H1 (cell line): Measurements from ENCODE around the gene THTPA. TPM values are rescaled to one million over a fixed set of nuclear protein-coding genes. Genes with fewer than 3 reads are reported as not detected.

Experiments used
- CTCF ChIA-PET: fragments of 300-600 bp; sonication (Branson Sonifier 250); formaldehyde crosslinking; loops from one replicate; lab custom pipeline; 2021; ENCODE audit not compliant: partially characterized antibody; lab: Charles Lee
- POLR2A ChIA-PET: fragments of 300-600 bp; sonication (Branson Sonifier 250); formaldehyde crosslinking; loops from one replicate; lab custom pipeline; 2021; ENCODE audit warnings: inconsistent platforms; ENCODE audit not compliant: partially characterized antibody; lab: Charles Lee
- DNase-seq, 2 experiments: peaks; one replicate each; pipeline versions ENCODE4 v3.0.0 to v3.0.0-alpha.2; 2010 to 2022; ENCODE audit warnings: low spot score in 2 of 2, low read depth in 1 of 2, mixed read lengths in 1 of 2
- FAIRE-seq: peaks from 2 replicates; lab custom pipeline; 2011; peaks lifted over from hg19 to GRCh38; lab: Jason Lieb, UNC
- H2AFZ ChIP-seq: 2 replicates; pipeline ENCODE4 v1.8.1; 2012; ENCODE audit warnings: low read length, inconsistent platforms
- H2AK5ac ChIP-seq: 2 replicates; pipeline ENCODE4 v1.6.1; 2013; ENCODE audit warnings: low read depth, low read length
- H2BK120ac ChIP-seq: replicated peaks from 2 replicates; pipeline ENCODE3; 2013; ENCODE audit warnings: low read depth, low read length, inconsistent platforms
- H2BK12ac ChIP-seq: 2 replicates; pipeline ENCODE4 v1.6.1; 2013; ENCODE audit warnings: low read depth, low read length
- H2BK15ac ChIP-seq: 2 replicates; pipeline ENCODE4 v1.6.1; 2013; ENCODE audit warnings: low read length
- H2BK20ac ChIP-seq: 2 replicates; pipeline ENCODE4 v1.6.1; 2013; ENCODE audit warnings: low read length
- H2BK5ac ChIP-seq: 2 replicates; pipeline ENCODE4 v1.6.1; 2013; ENCODE audit warnings: low read depth, low read length
- H3K14ac ChIP-seq: 2 replicates; pipeline ENCODE4 v1.6.1; 2013; ENCODE audit warnings: inconsistent platforms; ENCODE audit not compliant: insufficient read length
- H3K18ac ChIP-seq: 2 replicates; pipeline ENCODE4 v1.6.1; 2013; ENCODE audit warnings: low read length; ENCODE audit errors: extremely low read depth
- H3K23ac ChIP-seq: 2 replicates; pipeline ENCODE4 v1.6.1; 2013; ENCODE audit warnings: inconsistent platforms; ENCODE audit not compliant: insufficient read length
- H3K23me2 ChIP-seq: 2 replicates; pipeline ENCODE4 v1.6.1; 2013; ENCODE audit warnings: low read depth, low read length
- H3K27ac ChIP-seq: 2 replicates; pipeline ENCODE4 v1.6.1; 2011; ENCODE audit warnings: low read depth, low read length, inconsistent platforms
- H3K27me3 ChIP-seq, 4 experiments: replicated peaks in 1 of 4; 1 replicate in 1 of 4; 2 replicates in 3 of 4; pipeline versions ENCODE4 v1.6.1 to v1.8.1; 2011 to 2013; ENCODE audit warnings: low read length in 3 of 4, mild to moderate bottlenecking in 3 of 4, inconsistent platforms in 2 of 4, mixed read lengths in 2 of 4, moderate library complexity in 1 of 4; ENCODE audit not compliant: control insufficient read depth in 3 of 4, insufficient read depth in 3 of 4; ENCODE audit errors: extremely low read depth in 1 of 4
- H3K36me3 ChIP-seq, 4 experiments: 2 replicates each; pipeline versions ENCODE4 v1.6.1 to v1.8.1; 2011 to 2013; ENCODE audit warnings: mild to moderate bottlenecking in 4 of 4, low read length in 3 of 4, moderate library complexity in 2 of 4, control low read depth in 1 of 4, inconsistent platforms in 1 of 4; ENCODE audit not compliant: insufficient read depth in 4 of 4, control insufficient read depth in 2 of 4
- H3K4ac ChIP-seq: replicated peaks from 2 replicates; pipeline ENCODE3; 2013; ENCODE audit warnings: low read length, low read depth, mixed read lengths, inconsistent platforms; ENCODE audit not compliant: insufficient read length
- H3K4me1 ChIP-seq, 4 experiments: replicated peaks in 1 of 4; 1 replicate in 1 of 4; 2 replicates in 3 of 4; pipeline versions ENCODE4 v1.6.1 to v1.8.1; 2011 to 2013; ENCODE audit warnings: low read length in 3 of 4, inconsistent platforms in 2 of 4, mixed read lengths in 1 of 4; ENCODE audit not compliant: insufficient read depth in 4 of 4, control insufficient read depth in 3 of 4
- H3K4me2 ChIP-seq, 2 experiments: 2 replicates each; pipeline versions ENCODE4 v1.6.1 to v1.8.1; 2011 to 2013; ENCODE audit warnings: low read depth in 2 of 2, low read length in 2 of 2, control low read depth in 1 of 2, inconsistent platforms in 1 of 2, mild to moderate bottlenecking in 1 of 2; ENCODE audit not compliant: insufficient read depth in 1 of 2
- H3K4me3 ChIP-seq, 4 experiments: fragments of 200-600, 300-600 bp in 1 of 4; sonication (generic), shearing (Covaris generic), sonication (Bioruptor Twin) in 1 of 4; 2 replicates each; pipeline versions ENCODE4 v1.5.1 to v1.8.1; 2011 to 2016; ENCODE audit warnings: low read length in 4 of 4, low read depth in 3 of 4, control low read depth in 2 of 4, inconsistent platforms in 2 of 4, mild to moderate bottlenecking in 2 of 4, mixed read lengths in 1 of 4, moderate library complexity in 1 of 4; ENCODE audit not compliant: insufficient read depth in 2 of 4; ENCODE audit errors: extremely low read depth in 1 of 4
- H3K56ac ChIP-seq: replicated peaks from 2 replicates; pipeline ENCODE3; 2013; ENCODE audit warnings: low read depth, mild to moderate bottlenecking, mixed read lengths, low read length, inconsistent platforms; ENCODE audit not compliant: insufficient read length
- H3K79me1 ChIP-seq: 2 replicates; pipeline ENCODE4 v1.6.1; 2013; ENCODE audit warnings: low read depth, low read length, control low read depth
- H3K79me2 ChIP-seq, 2 experiments: 2 replicates each; pipeline versions ENCODE4 v1.6.1 to v1.8.1; 2012 to 2013; ENCODE audit warnings: low read length in 2 of 2, mild to moderate bottlenecking in 2 of 2, inconsistent platforms in 1 of 2; ENCODE audit not compliant: insufficient read depth in 2 of 2, control insufficient read depth in 1 of 2
- H3K9ac ChIP-seq, 4 experiments: replicated peaks in 1 of 4; 1 replicate in 1 of 4; 2 replicates in 3 of 4; pipeline versions ENCODE4 v1.6.1 to v1.8.1; 2011 to 2013; ENCODE audit warnings: low read depth in 3 of 4, low read length in 3 of 4, control low read depth in 2 of 4, mild to moderate bottlenecking in 2 of 4, moderate library complexity in 2 of 4, inconsistent platforms in 1 of 4; ENCODE audit errors: extremely low read depth in 1 of 4
- H3K9me3 ChIP-seq, 2 experiments: 2 replicates each; pipeline versions ENCODE4 v1.6.1 to v1.8.1; 2012 to 2013; ENCODE audit warnings: mild to moderate bottlenecking in 2 of 2, moderate library complexity in 2 of 2, control low read depth in 1 of 2, inconsistent platforms in 1 of 2, low read depth in 1 of 2, low read length in 1 of 2, mixed read lengths in 1 of 2; ENCODE audit not compliant: insufficient read depth in 2 of 2
- H4K20me1 ChIP-seq, 2 experiments: replicated peaks in 1 of 2; 2 replicates each; pipeline versions ENCODE3 to v1.8.1; 2011 to 2013; ENCODE audit warnings: inconsistent platforms in 2 of 2, low read length in 2 of 2, mild to moderate bottlenecking in 1 of 2; ENCODE audit not compliant: insufficient read depth in 2 of 2, control insufficient read depth in 1 of 2
- H4K5ac ChIP-seq: 2 replicates; pipeline ENCODE4 v1.6.1; 2013; ENCODE audit warnings: low read length, low read depth, mixed read lengths, inconsistent platforms; ENCODE audit not compliant: insufficient read length
- H4K8ac ChIP-seq: 2 replicates; pipeline ENCODE4 v1.8.0; 2013; ENCODE audit warnings: mild to moderate bottlenecking, moderate library complexity, low read length, inconsistent platforms; ENCODE audit not compliant: insufficient read depth; ENCODE audit errors: extremely low read depth
- H4K91ac ChIP-seq: replicated peaks from 2 replicates; pipeline ENCODE3; 2013; ENCODE audit warnings: low read length, mixed read lengths, inconsistent platforms; ENCODE audit not compliant: insufficient read length
- CTBP2 ChIP-seq: IDR thresholded peaks from 2 replicates; pipeline ENCODE4 v1.7.0; 2011; ENCODE audit warnings: borderline replicate concordance, mild to moderate bottlenecking, moderate library complexity, mixed read lengths, low read length; ENCODE audit not compliant: insufficient read depth, insufficient read length
- E2F6 ChIP-seq: IDR thresholded peaks from 2 replicates; pipeline ENCODE4 v1.6.1; 2012; ENCODE audit warnings: inconsistent platforms
- EP300 ChIP-seq, 2 experiments: IDR thresholded peaks; 1 replicate in 1 of 2; 2 replicates in 1 of 2; pipeline ENCODE4 v1.6.1; 2011 to 2012; ENCODE audit warnings: low read depth in 2 of 2, low read length in 2 of 2, mild to moderate bottlenecking in 2 of 2, borderline replicate concordance in 1 of 2, inconsistent platforms in 1 of 2, moderate library complexity in 1 of 2
- PHF8 ChIP-seq: fragments of 200-600 bp; sonication (generic); conservative IDR thresholded peaks from 2 replicates; pipeline ENCODE4 v1.7.1; 2012; ENCODE audit warnings: low read depth, mild to moderate bottlenecking, inconsistent platforms, low read length, moderate library complexity
- POLR2A ChIP-seq, 2 experiments: IDR thresholded peaks; 1 replicate in 1 of 2; 2 replicates in 1 of 2; pipeline ENCODE4 v1.6.1; 2011; ENCODE audit warnings: low read depth in 2 of 2, low read length in 2 of 2, mild to moderate bottlenecking in 2 of 2; ENCODE audit errors: control extremely low read depth in 1 of 2
- RAD21 ChIP-seq, 2 experiments: IDR thresholded peaks in 1 of 2; conservative IDR thresholded peaks in 1 of 2; 2 replicates each; pipeline ENCODE4 v1.6.1; 2011; ENCODE audit warnings: low read depth in 2 of 2, low read length in 2 of 2, improper control_type of control experiment in 1 of 2, inconsistent platforms in 1 of 2, mild to moderate bottlenecking in 1 of 2, moderate library complexity in 1 of 2
- SIN3A ChIP-seq, 2 experiments: IDR thresholded peaks in 1 of 2; conservative IDR thresholded peaks in 1 of 2; 2 replicates each; pipeline ENCODE4 v1.6.1; 2011 to 2012; ENCODE audit warnings: low read length in 2 of 2, improper control_type of control experiment in 1 of 2, low read depth in 1 of 2, mild to moderate bottlenecking in 1 of 2
- YY1 ChIP-seq: IDR thresholded peaks from 2 replicates; pipeline ENCODE4 v1.6.1; 2011; ENCODE audit warnings: low read depth, mild to moderate bottlenecking, low read length
- WGBS, 2 experiments: shearing (Covaris generic) in 1 of 2; methylation state at CpG; one replicate each; pipeline versions ENCODE4 v1.1.6 to v1.1.7; 2013 to 2015; ENCODE audit warnings: low lambda C conversion rate in 2 of 2, mixed read lengths in 2 of 2, inconsistent platforms in 1 of 2, low coverage in 1 of 2, missing lambda C conversion rate in 1 of 2; ENCODE audit not compliant: insufficient replicate concordance in 2 of 2, insufficient coverage in 1 of 2, insufficient read length in 1 of 2; ENCODE audit errors: extremely low coverage in 1 of 2, missing lambda C conversion rate in 1 of 2; 5-methylcytosine and 5-hydroxymethylcytosine counted together
- polyA plus RNA-seq, 7 experiments: library from polyadenylated mRNA; depleted of rRNA in 3 of 7; stranded (reverse) in 5 of 7; unstranded in 2 of 7; fragments of >200 nt in 5 of 7; fragments of 200-250 nt in 2 of 7; gene quantifications; 1 replicate in 5 of 7; 2 replicates in 1 of 7; 4 replicates in 1 of 7; pipeline versions ENCODE4 v1.2.1 to v1.2.3, GENCODE V29; 2011 to 2013; ENCODE audit warnings: missing spikeins in 2 of 7, mixed read lengths in 2 of 7
- total RNA-seq: library from RNA; stranded (reverse); fragmentation: NEBNext Ultra II Directional; extraction: Animal tissue kit (Norgen Biotek cat#: 25700); gene quantifications from 2 replicates; pipeline ENCODE4 v1.2.1, GENCODE V29; 2021

The THTPA gene
- total and polyA plus RNA-seq, 2 of the 8 experiments (the other 6 are each of a cell fraction or from before 2014, with no cell fraction given): 16.6 to 19.0 TPM

GRCh38 chr14:23539248-23540140 lies 16.6 kb upstream of the THTPA start:
- H4K8ac ChIP-seq: no peak overlapping the region
- no peak overlapping the region for H3K23ac ChIP-seq
- peaks cover 6% of the 10 kb centered on the region for H3K79me1 ChIP-seq
- FAIRE-seq (peak; percentile 97), DNase-seq (peak in 1 of 2 experiments; percentile 79)
- H2BK5ac ChIP-seq: peak overlapping the region; percentile 96
- H3K56ac ChIP-seq: peak overlapping the region; percentile 69
- H2BK120ac ChIP-seq: peak overlapping the region; percentile 8
- peak overlapping the region; percentile 50 for H3K4ac ChIP-seq
- peaks cover 0 to 17% (median 4%) of the 10 kb centered on the region in 4 experiments; a peak in 3 of 8 replicates for H3K36me3 ChIP-seq
- peaks cover 9 to 25% (median 18%) of the 10 kb centered on the region in 4 experiments for H3K4me1 ChIP-seq
- peak overlapping the region; percentile 86 for H4K91ac ChIP-seq
- peak overlapping the region; percentile 93 for H2BK20ac ChIP-seq
- H3K79me2 ChIP-seq: peaks cover 3 to 33% of the 10 kb centered on the region in 2 experiments; a peak in 2 of 4 replicates
- peak overlapping the region; percentile 66 for H2AK5ac ChIP-seq
- H3K14ac ChIP-seq: no peak overlapping the region
- no peaks in the 10 kb centered on the region for H3K9me3 ChIP-seq
- no peaks in the 10 kb centered on the region for H4K20me1 ChIP-seq
- ChIA-PET POLR2A (interaction anchor here (0.7 to 52.7 kb wide), 9 partner anchors 8 to 567 kb away, joined by 3 to 1523 read pairs (median 4); partner anchors contain the start of genes AP1G2, NGDN, THTPA and ZFHX2), CTCF (interaction anchor here (0.5 to 70.5 kb wide), 11 partner anchors 12 to 1978 kb away, joined by 3 to 2092 read pairs (median 5); partner anchors contain the start of genes AP1G2, NGDN, THTPA and ZFHX2)
- peak overlapping the region; percentile 77 for H2BK12ac ChIP-seq
- H4K5ac ChIP-seq: peak overlapping the region; percentile 64
- H3K4me3 ChIP-seq: peak overlapping the region; percentile 42 to 72 (median 58); a peak in 7 of 8 replicates
- no peak overlapping the region for H2AFZ ChIP-seq
- no peaks in the 10 kb centered on the region for H3K27me3 ChIP-seq
- 25% methylated on average over 10 of the region's 10 CpGs; no CpG with 5 or more reads in 1 of the 2 experiments for WGBS, 2 experiments
- peak overlapping the region in 3 of 4 experiments; percentile 13 to 93 (median 51); a peak in 6 of 7 replicates for H3K9ac ChIP-seq
- peak overlapping the region; percentile 97 for H3K18ac ChIP-seq
- peak overlapping the region; percentile 96 to 99 for H3K4me2 ChIP-seq
- peaks cover 17% of the 10 kb centered on the region for H3K23me2 ChIP-seq
- peak overlapping the region; percentile 97 for H3K27ac ChIP-seq
- no peak overlapping the region for H2BK15ac ChIP-seq
- TF ChIP-seq YY1 (peak; percentile 72), SIN3A (conservative IDR thresholded peaks at IDR 0.05 in 1 of 2, IDR thresholded peaks at IDR 0.05 in 1 of 2; ENCODE audit: low read depth in 1 of 2, low read length in 2 of 2) (0 out of 4 replicates have a peak, but pooled peaks of 1 of the 2 experiments have one; percentile 53), POLR2A (IDR thresholded peaks at IDR 0.05; ENCODE audit: control extremely low read depth in 1 of 2, low read depth in 2 of 2, low read length in 2 of 2) (peak; percentile 76 to 83), E2F6 (peak; percentile 17; the same call in 1 of the 2 replicates), CTBP2 (no peak), PHF8 (no peak), RAD21 (IDR thresholded peaks at IDR 0.05 in 1 of 2, conservative IDR thresholded peaks at IDR 0.05 in 1 of 2; ENCODE audit: low read depth in 2 of 2, low read length in 2 of 2) (peak; percentile 73 to 87), EP300 (IDR thresholded peaks at IDR 0.05; ENCODE audit: borderline replicate concordance in 1 of 2, low read depth in 2 of 2, low read length in 2 of 2) (peak in 1 of 2 experiments; percentile 59; a peak in 1 of 3 replicates)
